Adrenal gland (tissue), 12 donors: ENCODE data around the gene MVB12B. TPM values are rescaled to one million over a fixed set of nuclear protein-coding genes. Genes with fewer than 3 reads are reported as not detected.
A peak's percentile ranks its signal among the peaks of the same experiment; 100 is the strongest.

Source experiments
- DNase-seq, 7 donors: peaks; one replicate each; pipeline ENCODE4 v3.0.0-alpha.2; 2019 to 2020
- H3K27ac ChIP-seq, 5 donors: fragments of 200-600 bp; sonication (generic) in 4 of 5; 1 replicate in 3 of 5; 2 replicates in 2 of 5; pipeline versions ENCODE4 v1.5.1 to v1.8.0; 2016 to 2020; ENCODE audit warnings: mild to moderate bottlenecking in 1 of 5
- H3K27me3 ChIP-seq: fragments of 200-600 bp; 2 replicates; pipeline ENCODE4 v1.8.0; 2021
- H3K36me3 ChIP-seq, 2 donors: fragments of 200-600 bp; replicated peaks in 1 of 2; 1 replicate in 1 of 2; 2 replicates in 1 of 2; pipeline versions ENCODE4 v1.5.1 to v1.8.0; 2018 to 2022
- H3K4me1 ChIP-seq, 2 donors: fragments of 200-600 bp; replicated peaks in 1 of 2; 1 replicate in 1 of 2; 2 replicates in 1 of 2; pipeline versions ENCODE4 v1.5.1 to v1.8.0; 2018 to 2021
- H3K4me3 ChIP-seq, 4 donors: fragments of 200-600 bp; sonication (generic) in 3 of 4; one replicate each; pipeline ENCODE4 v1.5.1; 2016 to 2018
- H3K9me3 ChIP-seq, 3 donors: fragments of 200-600 bp; sonication (generic) in 1 of 3; replicated peaks in 1 of 3; 1 replicate in 2 of 3; 2 replicates in 1 of 3; pipeline versions ENCODE4 v1.5.1 to v1.8.0; 2016 to 2021
- CTCF ChIP-seq, 6 experiments: fragments of 450-650 bp in 4 of 6; fragments of 200-600 bp in 2 of 6; sonication (generic) in 1 of 6; IDR thresholded peaks; 1 replicate in 5 of 6; 2 replicates in 1 of 6; pipeline versions ENCODE4 v1.5.1 to v1.8.0; 2016 to 2021; ENCODE audit warnings: antibody characterized with exemption in 6 of 6, mild to moderate bottlenecking in 2 of 6, moderate library complexity in 1 of 6
- POLR2A ChIP-seq, 2 donors: fragments of 450-650 bp; IDR thresholded peaks; one replicate each; pipeline ENCODE4 v1.6.1; 2017; ENCODE audit warnings: antibody characterized with exemption in 2 of 2, mild to moderate bottlenecking in 2 of 2, moderate library complexity in 1 of 2
- WGBS, 4 donors: extraction: QIAGEN DNeasy Blood & Tissue Kit in 2 of 4; methylation state at CpG; one replicate each; pipeline versions ENCODE4 v1.1.5 to v1.1.7; 2013 to 2017; 5-methylcytosine and 5-hydroxymethylcytosine counted together
- intact Hi-C, 2 donors: fragments of 100-400 bp; cut with DNase I; formaldehyde crosslinking; loops; one replicate each; pipeline versions ENCODE4 v1.14.1 to v1.15.0; 2022 to 2023
- polyA plus RNA-seq, 3 donors: library from polyadenylated mRNA; stranded (reverse); fragments of 200-250 nt in 2 of 3; fragments of 350-450 nt in 1 of 3; fragmentation: Illumina TruSeq in 1 of 3; extraction: RNeasy Lipid Tissue Mini Kit (QIAGEN cat#74804) in 1 of 3; gene quantifications; one replicate each; pipeline ENCODE4 v1.2.3, GENCODE V29; 2013 to 2014
- total RNA-seq, 9 donors: library from RNA; depleted of rRNA in 4 of 9; stranded (reverse); fragments of >200 nt in 4 of 9; fragments of 120-200 nt in 1 of 9; fragmentation: NEBNext Ultra II Directional in 1 of 9; extraction: Animal tissue kit (Norgen Biotek cat#: 25700) in 1 of 9; gene quantifications; one replicate each; pipeline versions ENCODE4 v1.1.0 to v1.2.4, GENCODE V29; 2013 to 2023
- donor health status: healthy with polysubstance abuse.
- donor health status: Bipolar disorder and iron deficiency.
- donor health status: DM: yes; HTN: yes; CAD: no.
- donor health status: DM: no; HTN: no; CAD: no.
- donor health status: DM: no; HTN: no; CAD: no.
- donor health status: DM: yes; HTN: yes; CAD: no.

MVB12B gene
- total and polyA plus RNA-seq, 12 donors = 3.7 to 20.5 (median 12.8) TPM

DNA sequence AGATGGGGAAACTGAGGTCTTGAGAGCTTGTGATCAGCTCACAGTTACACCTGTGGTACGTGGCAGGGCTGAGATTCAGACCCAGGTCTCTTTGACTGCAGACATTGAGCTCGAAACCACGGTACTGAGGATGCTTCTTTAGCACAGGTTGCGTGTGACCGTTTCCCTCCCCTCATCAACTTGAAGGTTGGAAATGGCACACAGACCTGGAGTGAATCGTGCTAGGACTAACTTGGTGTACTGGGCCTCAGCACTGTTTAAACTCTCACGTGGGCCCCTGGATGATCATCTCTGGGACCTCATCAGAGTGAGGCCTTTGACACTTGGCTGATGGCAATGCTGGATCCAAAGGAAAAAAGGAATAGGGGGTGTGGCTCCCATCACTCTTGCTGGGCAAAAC, 106.0 kb downstream of the MVB12B start:
- TF ChIP-seq POLR2A (IDR thresholded peaks at IDR 0.05) (no peak), CTCF (IDR thresholded peaks at IDR 0.05) (no peak)
- DNase-seq = peak in 1 of 7 donors; percentile 17
- no peaks in the 10 kb centered on the region for H3K27me3 ChIP-seq
- WGBS, 4 donors = 84 to 97% (median 93%) methylated on average over 7 of the region's 7 CpGs
- no peak overlapping the region for H3K27ac ChIP-seq
- H3K4me1 ChIP-seq = no peaks in the 10 kb centered on the region
- no peaks in the 10 kb centered on the region for H3K36me3 ChIP-seq
- H3K4me3 ChIP-seq = no peak overlapping the region
- no peaks in the 10 kb centered on the region for H3K9me3 ChIP-seq
- intact Hi-C loops = no loop called here

DNA sequence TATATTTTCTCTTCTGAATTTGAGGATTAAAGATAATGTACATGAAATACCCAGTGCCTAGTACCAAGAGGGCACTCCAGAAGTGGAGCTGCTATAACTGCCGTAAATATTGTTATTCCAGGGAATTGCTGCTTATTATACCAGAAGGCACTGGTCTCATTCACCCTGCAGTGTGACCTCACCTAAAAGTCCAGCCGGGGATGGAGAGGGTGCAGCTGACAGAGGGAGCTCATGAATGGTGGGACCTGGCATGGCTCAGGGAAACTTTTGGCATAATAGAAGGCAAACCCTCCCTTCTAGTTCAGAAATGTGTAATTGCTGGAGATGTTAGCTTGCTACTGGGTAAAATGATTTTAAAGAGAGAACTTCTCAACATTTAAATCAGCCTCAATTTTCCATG, 108.5 kb downstream of the MVB12B start:
- 67 to 97% (median 88%) methylated on average over 2 of the region's 2 CpGs for WGBS, 4 donors
- no peaks in the 10 kb centered on the region for H3K9me3 ChIP-seq
- no peaks in the 10 kb centered on the region for H3K36me3 ChIP-seq
- peaks cover 0 to 10% of the 10 kb centered on the region in 2 donors for H3K4me1 ChIP-seq
- no peaks in the 10 kb centered on the region for H3K27me3 ChIP-seq
- DNase-seq = no peak
- no peak overlapping the region for H3K4me3 ChIP-seq
- intact Hi-C loops = no loop called here
- no peak overlapping the region for H3K27ac ChIP-seq
- TF ChIP-seq POLR2A (IDR thresholded peaks at IDR 0.05) = no peak

DNA sequence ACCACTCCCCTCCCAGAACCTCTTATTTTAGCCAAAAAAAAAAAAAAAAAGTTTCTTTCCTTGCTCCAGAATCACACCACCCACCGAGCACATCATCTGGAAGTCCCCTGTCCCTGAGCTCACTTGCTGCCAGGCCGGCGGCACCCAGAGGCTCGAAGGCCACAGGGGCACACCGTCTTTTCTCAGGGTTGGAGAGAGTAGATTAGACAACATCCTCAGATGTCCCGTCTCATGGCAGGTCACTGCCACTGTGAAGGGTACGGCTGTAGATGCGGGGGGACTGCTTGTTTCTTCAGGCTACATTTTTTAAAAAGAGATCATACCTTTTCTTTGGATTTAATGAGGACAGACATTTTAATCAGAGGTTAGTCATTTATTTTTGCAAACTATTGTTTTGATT, 109.0 kb downstream of the MVB12B start:
- Histone ChIP-seq H3K4me1 (peaks cover 0 to 10% of the 10 kb centered on the region in 2 donors), H3K27ac (no peak overlapping the region), H3K27me3 (no peaks in the 10 kb centered on the region), H3K4me3 (no peak overlapping the region), H3K9me3 (no peaks in the 10 kb centered on the region), H3K36me3 (no peaks in the 10 kb centered on the region)
- no peak for DNase-seq
- intact Hi-C loops = no loop called here
- no peak for TF ChIP-seq POLR2A (IDR thresholded peaks at IDR 0.05)
- WGBS, 4 donors = 49 to 65% (median 52%) methylated on average over 8 of the region's 8 CpGs

DNA sequence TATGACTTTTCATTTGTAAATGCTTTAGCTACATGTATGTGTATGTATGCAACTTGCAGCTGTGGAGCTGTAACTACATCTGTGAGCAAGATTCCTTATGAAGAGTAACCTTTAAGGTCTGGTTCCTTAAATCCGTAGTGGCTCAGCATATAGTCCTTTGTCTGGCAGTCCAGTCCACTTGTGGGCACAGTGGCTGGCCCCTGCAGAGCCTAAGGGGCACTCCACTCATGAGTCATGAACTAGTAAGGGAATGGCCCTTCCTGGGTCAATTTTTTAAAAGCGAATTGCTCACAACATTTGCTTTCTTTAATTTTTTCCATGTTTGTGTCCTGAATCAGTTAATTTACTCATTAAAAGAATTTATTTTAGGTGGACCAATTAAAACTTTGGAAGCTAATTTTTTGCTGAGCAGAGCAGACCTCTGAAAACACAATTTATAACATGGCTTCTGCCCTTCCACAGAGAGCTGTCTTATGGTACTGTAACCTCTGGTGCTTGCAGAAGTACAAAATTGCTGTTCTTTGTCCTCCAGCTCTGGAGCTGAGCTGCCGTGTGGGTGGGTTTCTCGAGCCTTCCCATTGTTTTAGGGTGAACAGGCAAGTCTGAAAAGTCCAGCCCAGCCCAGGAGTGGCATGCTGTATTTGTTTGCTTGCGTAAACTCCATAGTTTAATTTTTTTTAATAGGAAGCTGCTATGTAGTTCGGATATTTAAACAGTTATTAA, 110.1 kb downstream of the MVB12B start:
- Histone ChIP-seq H3K27me3 (no peaks in the 10 kb centered on the region), H3K4me1 (peaks cover 0 to 10% of the 10 kb centered on the region in 2 donors), H3K9me3 (no peaks in the 10 kb centered on the region), H3K36me3 (no peaks in the 10 kb centered on the region), H3K4me3 (no peak overlapping the region), H3K27ac (no peak overlapping the region)
- TF ChIP-seq CTCF (IDR thresholded peaks at IDR 0.05) (no peak), POLR2A (IDR thresholded peaks at IDR 0.05) (no peak)
- 80 to 90% (median 82%) methylated on average over 6 of the region's 6 CpGs for WGBS, 4 donors
- intact Hi-C loops = no loop called here
- peak in 1 of 7 donors; percentile 35 for DNase-seq

- intact Hi-C loops = no loop called here
- Histone ChIP-seq H3K9me3 (no peaks in the 10 kb centered on the region), H3K27ac (no peak overlapping the region), H3K27me3 (no peaks in the 10 kb centered on the region), H3K4me1 (peaks cover 0 to 10% of the 10 kb centered on the region in 2 donors), H3K4me3 (no peak overlapping the region), H3K36me3 (no peaks in the 10 kb centered on the region)
- TF ChIP-seq CTCF (IDR thresholded peaks at IDR 0.05) (no peak), POLR2A (IDR thresholded peaks at IDR 0.05) (no peak)
- WGBS, 4 donors = 84 to 93% (median 90%) methylated on average over 6 of the region's 6 CpGs
- DNase-seq = no peak
Observed at GRCh38 chr9:126437268-126437666, 110.6 kb downstream of the MVB12B start.
